ENCODE measurements around the gene CACNG4. TPM values are rescaled to one million over a fixed set of nuclear protein-coding genes. Genes with fewer than 3 reads are reported as not detected.

CACNG4 gene
- total RNA-seq, 3 donors from 2014 or later = 0.07 to 0.47 (median 0.26) TPM

- DNase-seq (no peak), ATAC-seq (no peak)
- intact Hi-C loops (cut with DNase I, micrococcal nuclease) = no loop called here
- Histone ChIP-seq H3K4me3 (no peak overlapping the region), H3K4me1 (ENCODE audit: low read depth) (no peaks in the 10 kb centered on the region), H3K9me3 (no peaks in the 10 kb centered on the region), H3K36me3 (ENCODE audit: low read depth) (no peaks in the 10 kb centered on the region)
- TF ChIP-seq CTCF (IDR thresholded peaks at IDR 0.05) = no peak
These were observed 23.3 kb upstream of the CACNG4 start for GRCh38 chr17:66941249-66941648.

GRCh38 chr17:66941773-66942450, 22.6 kb upstream of the CACNG4 start:
- no peak for ATAC-seq
- no peak for TF ChIP-seq CTCF (IDR thresholded peaks at IDR 0.05)

GRCh38 chr17:66942451-66943264, 21.8 kb upstream of the CACNG4 start:
- DNase-seq (no peak), ATAC-seq (no peak)
- no peaks in the 10 kb centered on the region for H3K4me1 ChIP-seq (ENCODE audit: low read depth)
- no peak overlapping the region for H3K4me3 ChIP-seq
- no peaks in the 10 kb centered on the region for H3K9me3 ChIP-seq
- TF ChIP-seq CTCF (IDR thresholded peaks at IDR 0.05) = no peak
- intact Hi-C loops (cut with DNase I, micrococcal nuclease) = no loop called here
- no peaks in the 10 kb centered on the region for H3K36me3 ChIP-seq (ENCODE audit: low read depth)

More at GRCh38 chr17:66941773-66942450, 22.6 kb upstream of the CACNG4 start:
- no peak for DNase-seq
- Histone ChIP-seq H3K4me3 (no peak overlapping the region), H3K9me3 (no peaks in the 10 kb centered on the region), H3K36me3 (ENCODE audit: low read depth) (no peaks in the 10 kb centered on the region), H3K4me1 (ENCODE audit: low read depth) (no peaks in the 10 kb centered on the region)
- intact Hi-C loops (cut with DNase I, micrococcal nuclease) = no loop called here

- intact Hi-C loops (cut with DNase I, micrococcal nuclease) = no loop called here
- Histone ChIP-seq H3K9me3 (no peaks in the 10 kb centered on the region), H3K4me1 (ENCODE audit: low read depth) (no peaks in the 10 kb centered on the region), H3K4me3 (no peak overlapping the region), H3K36me3 (ENCODE audit: low read depth) (no peaks in the 10 kb centered on the region)
- no peak for TF ChIP-seq CTCF (IDR thresholded peaks at IDR 0.05)
- DNase-seq = no peak
- no peak for ATAC-seq
These were observed 21.0 kb upstream of the CACNG4 start for GRCh38 chr17:66943484-66943883.

DNA sequence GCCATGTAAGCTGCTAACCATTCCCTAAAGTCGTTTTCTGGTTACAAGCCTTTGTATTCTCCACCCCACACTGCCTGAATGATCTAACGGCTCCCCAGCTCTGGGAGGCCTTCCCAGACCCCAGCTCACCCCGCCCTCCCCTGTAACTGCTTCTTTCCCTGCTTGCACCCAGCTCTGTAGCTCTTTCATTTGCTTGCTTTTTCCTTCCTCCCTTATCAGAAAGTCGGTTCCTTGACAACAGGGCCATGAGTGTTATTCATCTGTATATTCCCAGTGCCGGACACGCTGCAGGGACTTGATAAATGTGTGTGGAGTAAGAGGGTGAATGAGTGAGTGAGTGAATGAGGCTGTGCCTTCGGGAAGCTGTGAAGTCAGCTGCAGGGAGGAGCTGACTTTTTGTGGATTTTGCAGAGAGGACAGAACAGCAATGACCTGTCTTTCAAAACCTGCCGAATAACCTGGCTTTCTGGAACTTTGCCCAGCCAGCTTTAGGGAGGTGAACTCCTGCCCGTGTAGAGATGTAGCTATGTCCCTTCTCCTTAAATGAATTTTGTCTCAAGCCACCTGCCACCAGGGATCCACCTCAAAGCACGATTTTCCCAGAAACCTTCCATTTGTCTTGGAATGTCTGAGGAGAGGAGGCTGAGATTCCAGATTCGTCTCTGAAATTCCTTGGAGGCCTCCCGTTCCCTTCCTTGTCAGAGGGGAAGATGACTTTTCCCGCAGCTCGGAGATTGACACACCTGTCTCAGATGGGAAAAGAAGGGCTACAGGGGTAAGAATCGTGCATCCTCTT, 20.0 kb upstream of the CACNG4 start:
- intact Hi-C loops (cut with DNase I, micrococcal nuclease) = no loop called here
- no peaks in the 10 kb centered on the region for H3K4me1 ChIP-seq (ENCODE audit: low read depth)
- no peaks in the 10 kb centered on the region for H3K36me3 ChIP-seq (ENCODE audit: low read depth)
- DNase-seq (no peak), ATAC-seq (peak; percentile 31)
- no peak overlapping the region for H3K4me3 ChIP-seq
- no peak for TF ChIP-seq CTCF (IDR thresholded peaks at IDR 0.05)
- no peaks in the 10 kb centered on the region for H3K9me3 ChIP-seq

All from mucosa of descending colon (tissue), 3 donors.